NCI-H128 (cell line): Measurements from ENCODE around the gene TBC1D22A.

Experiments
- DNase-seq: peaks from one replicate; lab custom pipeline; 2025; ENCODE audit not compliant: unreplicated experiment; lab: John Stamatoyannopoulos, UW

The TBC1D22A gene

DNA sequence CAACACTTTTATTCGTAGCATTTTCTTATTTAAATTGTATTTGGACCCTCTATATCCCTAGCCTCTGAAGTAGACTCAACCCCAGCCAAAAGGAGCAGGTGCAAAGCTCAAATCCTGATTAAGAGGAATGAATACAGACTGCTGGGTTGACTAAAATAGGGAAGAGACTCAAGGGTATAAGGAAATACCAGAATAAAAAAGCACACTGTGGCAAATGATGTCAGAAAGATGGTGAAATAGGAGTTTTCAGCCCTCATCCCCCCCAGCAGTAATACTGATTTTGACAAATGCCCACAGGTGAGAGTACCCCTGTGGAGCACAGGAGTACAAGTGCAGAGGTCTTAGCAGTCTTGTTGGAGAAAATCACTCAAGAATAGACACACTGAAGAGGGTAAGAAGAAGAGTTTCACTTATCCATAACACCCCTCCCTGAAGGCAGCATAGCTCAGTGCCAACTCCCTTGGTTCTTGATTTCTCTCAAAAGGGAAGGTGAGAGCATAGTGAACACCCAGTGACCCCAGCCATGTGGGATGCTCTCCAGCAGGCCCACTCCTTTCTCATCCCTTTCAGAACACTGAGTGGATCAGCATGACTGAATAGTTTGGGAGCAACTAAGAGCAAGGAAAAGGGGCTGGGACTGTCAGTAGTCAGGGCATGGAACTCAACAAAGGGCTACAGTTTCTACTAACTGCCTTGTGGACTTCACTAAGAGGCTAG, 71.7 kb downstream of the TBC1D22A start:
- no peak for DNase-seq

DNA sequence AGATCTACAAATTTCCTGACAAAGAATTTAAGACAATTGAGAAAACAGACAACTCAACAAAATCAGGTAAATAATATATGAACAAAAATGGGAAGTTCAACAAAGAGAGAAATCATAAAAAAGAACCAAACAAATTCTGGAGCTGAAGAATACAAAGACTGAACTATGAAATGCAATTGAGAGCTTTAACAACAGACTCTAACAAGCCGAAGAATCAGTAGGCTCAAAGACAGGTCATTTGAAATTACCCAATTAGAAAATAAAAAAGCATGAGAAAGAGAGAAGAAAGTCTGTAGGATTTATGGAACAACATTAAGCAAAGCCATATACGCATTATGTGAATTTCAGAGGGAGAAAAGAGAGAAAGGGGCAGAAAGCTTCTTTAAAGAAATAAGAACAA, 72.8 kb downstream of the TBC1D22A start:
- no peak for DNase-seq

DNA sequence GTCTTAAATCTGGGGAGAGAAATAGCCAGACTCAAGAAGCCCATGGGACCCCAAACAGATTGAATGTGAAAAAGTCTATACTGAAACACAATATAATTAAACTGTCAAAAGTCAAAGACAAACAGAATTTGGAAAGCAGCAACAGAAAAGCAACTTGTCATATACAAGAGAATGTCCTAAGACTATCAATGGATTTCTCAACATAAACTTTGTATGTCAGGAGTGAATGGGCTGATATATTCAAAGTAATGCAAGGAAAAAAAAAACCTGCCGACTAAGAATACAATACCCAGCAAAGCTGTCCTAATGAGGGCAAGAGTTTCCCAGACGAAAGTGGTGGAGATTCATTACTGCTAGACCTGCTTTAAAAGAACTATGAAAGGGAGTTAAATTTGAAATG, 73.2 kb downstream of the TBC1D22A start:
- no peak for DNase-seq

DNA sequence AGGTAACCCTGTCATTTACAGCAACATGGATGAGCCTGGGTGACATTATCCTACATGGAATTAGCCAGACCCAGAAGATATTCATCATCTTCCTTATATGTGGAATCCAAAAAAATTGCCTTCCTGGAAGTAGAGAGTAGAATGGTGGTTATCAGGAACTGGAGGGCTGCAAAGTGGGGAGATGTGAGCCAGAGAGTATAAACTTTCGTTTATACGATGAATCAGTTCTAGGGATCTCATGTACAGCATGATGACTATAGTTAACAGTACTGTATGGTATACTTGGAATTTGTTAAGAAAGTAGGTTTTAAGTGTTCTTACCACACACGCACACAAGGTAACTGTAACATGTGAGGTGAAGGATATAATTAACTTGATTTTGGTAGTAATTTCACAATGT, 79.1 kb downstream of the TBC1D22A start:
- no peak for DNase-seq

DNA sequence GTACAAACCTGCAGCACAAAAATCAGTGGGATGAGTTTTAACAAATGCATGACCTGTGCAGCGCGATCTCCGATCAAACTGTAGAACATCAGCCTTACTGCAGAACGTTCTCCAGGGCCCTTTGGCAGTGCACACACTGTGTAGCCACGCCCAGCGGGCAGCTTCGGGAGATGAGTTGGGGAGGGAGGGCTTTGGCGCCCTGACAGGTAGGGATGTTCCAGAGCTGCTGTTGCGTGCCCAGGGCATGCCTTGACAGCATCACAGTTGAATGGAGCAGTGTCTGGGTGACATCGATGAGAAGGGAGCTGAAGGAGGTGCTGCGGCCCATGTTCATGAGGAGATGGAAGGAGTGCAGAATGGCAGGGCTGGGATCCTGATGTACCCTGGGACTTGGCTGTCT, 80.2 kb downstream of the TBC1D22A start:
- DNase-seq: no peak

DNA sequence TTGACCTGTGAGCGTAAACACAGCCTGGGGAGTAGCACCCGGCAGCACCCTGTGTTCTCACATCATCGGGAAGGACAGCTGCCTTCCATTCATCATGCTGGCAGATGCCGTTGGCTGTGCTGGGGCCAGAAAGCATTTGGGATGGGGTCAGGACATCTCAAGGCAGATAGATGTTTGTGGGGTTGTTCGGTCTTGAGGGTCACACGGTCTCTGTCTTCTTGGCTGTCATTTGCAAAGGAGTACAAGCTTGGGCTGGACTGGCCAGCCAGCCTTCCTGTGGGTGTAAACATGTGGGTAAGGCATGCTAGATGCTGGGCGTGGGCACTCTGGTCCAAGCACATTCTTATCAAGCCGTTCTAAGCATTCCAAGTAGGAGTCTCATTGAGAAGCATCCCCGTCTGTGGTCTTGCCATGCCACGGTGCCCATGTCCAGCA, 81.4 kb downstream of the TBC1D22A start:
- no peak for DNase-seq

DNA sequence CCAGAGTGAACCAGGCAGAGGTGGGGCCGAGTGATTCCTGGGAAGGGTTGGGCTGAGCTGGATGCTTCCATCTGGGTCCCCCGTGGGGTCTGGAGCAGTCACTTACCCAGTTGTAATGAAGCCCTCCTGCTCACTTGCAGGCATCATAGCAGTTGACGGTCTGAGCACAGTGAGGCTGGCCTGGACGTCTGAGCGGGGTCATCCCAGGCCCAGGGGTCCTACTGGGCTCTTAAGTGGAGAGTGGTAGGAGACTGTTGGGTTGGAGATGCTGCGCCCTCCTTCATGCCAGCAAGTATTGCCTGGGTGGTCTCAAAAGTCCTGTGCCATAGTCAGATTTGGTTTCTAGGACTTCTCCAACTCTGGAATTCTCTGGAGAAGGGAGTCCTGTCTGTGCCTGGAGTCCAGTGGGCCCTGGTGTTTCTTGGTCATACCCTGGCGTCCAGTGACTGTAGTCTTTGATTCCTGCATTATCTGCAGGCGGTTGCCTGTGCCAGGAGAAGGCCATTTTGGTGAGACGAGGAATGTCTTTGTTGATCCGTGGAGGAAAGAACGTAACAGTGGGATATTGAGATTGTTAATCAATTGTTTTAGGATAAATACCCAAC, 82.3 kb downstream of the TBC1D22A start:
- DNase-seq: no peak

DNA sequence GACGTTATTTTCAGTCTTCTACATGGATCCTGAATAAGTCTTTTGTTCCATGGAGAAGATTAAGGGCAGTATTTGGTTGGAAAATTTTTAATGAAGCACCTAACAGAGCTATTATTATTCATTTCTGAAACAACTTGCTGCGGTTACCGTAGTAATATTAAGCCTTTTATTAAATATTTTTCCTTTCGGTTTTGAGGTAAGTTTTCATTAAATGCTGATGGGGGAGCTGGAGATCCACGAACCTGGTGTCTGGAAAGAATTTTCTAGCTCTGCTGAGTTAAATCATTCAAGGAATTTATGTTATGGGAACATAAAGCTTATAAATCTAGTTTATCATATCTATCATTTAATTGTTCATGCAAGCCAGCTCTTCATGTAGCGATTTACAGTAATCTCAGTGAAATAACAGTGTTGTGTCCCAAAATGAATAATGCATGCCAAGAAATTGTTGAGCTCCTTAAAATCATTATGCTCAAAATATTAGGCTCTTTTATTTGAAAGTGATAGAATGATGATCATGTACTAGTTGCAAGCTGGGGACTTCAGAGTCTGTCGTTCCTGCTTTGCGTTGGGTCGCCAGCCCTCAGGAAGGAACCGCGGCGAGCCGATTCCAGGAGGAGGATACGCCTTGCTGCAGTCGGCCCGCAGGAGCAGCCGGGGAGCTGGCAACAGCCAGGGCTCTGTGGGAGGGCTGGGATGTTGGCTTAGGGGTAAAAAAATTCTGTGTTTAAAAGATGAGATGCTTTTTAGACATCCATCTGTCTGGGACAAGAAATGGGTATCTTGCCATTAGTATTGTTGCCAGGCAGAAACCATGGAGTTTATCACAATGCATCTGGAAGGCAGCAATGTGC, 83.1 kb downstream of the TBC1D22A start:
- DNase-seq: no peak

DNA sequence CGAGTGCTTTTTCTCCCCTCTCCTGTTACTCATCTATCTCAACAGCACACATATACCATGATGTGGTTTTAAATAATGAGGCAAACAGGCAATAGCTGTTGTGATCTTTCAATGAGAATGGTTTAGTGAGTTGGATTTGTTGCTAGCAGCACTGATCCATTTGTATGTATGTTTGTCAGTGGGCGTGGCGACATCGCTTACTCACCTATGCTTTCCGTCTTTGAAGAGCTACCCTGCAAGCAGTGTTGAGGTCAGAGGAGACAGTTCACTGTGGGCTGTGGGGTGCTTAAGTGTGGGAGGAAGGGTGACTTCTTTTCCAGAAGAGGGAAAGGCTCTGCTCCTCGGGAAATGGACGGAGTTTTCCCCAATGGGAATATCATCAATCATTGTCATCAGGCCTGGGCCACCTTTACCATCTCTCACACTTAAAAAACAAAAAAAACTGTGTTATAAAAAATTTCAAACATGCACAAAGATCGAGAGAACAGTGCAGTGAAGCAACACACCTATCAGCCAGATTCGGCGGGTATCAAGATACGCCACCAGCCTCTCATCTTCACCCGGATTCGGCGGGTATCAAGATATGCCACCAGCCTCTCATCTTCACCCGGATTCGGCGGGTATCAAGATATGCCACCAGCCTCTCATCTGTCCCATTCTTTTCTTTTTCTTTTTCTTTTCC, 83.8 kb downstream of the TBC1D22A start:
- DNase-seq: no peak

DNA sequence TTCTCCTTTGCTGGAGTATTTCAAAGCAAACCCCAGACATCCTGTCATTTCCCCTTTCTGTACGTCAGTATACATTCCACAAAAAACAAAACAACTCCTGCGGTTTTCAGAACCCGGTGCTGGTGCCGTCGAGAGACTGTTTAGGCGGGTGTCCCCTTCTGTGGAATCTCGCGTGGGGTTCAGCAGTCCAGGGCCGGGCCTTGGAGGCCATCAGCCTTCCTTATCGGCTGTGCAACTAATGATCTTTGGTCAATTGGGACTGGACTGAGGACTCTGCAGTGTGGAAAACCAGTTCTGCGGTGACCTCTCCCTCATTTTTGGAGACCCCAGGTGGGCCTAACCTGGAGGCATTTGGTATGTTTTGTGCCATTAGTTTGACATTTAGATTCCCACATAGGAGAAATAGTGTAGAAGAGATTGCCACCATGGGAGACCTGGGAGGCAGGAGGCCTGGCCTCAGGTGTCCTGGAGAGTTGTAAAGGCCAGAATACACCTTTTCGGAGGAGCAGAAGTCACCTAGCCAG, 84.4 kb downstream of the TBC1D22A start:
- DNase-seq: no peak

DNA sequence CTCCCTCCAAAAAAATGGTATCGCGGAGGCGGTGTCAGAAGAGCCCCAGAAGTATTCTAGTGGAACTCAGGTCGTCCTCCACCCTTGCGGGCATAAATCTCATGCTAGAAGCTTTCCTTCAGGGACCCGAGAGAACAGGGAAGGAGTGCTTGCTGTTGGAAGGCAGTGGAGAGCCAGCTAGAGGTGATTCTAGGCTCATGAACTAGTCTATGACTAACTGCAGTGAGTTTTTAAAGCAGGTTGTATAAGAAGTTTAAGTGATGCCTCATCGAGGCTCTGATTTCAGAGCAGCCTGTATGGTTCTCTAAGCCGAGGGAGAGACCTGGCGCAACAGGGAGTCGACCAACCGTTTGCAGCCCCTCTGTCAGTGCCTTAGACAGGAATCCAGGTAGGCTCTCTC, 85.7 kb downstream of the TBC1D22A start:
- no peak for DNase-seq

DNA sequence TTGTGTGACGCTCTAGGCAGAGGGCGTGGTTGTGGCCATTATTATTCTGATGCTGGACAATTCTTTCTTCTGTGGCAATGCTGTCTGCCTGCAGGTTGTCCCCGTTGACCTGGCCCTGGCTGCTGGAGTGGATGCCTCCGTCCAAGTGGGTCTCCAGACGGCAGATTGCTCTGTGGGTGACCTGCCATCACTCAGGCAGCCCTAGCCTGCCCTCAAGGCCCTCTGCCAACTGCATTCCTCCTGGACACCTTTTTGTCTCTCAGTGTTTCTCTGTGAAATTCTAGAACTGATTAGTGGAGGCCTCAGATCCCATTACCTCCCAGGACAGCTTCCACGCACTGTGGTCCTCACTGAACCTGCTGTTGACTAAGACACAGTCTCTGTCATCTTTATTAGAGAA, 86.7 kb downstream of the TBC1D22A start:
- DNase-seq: no peak

DNA sequence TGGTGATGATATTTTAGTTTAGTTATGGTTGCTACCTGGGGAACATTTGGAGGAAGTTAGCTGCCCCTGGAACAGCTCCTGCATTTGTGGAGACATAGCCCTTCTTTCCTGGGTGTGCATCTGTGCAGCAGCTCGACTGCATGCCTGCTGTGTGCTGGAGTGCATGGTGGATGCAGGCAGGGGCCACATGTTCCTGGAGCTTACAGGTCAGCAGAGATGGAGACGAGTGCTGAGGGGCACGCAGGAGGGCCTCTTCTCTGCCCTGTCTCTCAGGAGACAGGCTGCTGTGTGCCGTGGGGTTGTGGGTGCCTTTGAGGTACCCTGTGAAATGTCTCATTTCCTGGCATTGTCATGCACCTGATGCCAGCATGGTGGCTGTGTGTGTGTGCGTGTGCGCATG, 87.5 kb downstream of the TBC1D22A start:
- DNase-seq: no peak

DNA sequence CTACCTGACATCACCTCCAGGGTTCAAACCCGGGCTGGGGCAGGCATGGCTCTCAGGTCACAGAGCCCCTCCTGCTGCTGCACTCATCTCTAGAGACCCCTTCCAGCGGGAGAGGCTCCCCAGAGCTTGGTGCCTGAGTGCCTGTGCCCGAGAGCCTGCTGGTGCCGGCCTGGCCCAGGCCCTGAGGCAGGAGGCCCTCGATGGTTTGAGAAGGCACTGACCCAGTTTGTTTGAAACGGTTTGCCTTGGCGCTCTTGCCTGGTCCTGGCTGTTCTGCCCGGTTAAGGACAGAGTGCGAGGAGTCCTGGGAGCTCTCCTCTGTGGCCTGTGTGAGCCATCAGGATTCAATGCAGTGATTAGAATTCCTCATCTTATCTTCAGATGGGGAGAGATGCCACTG, 88.9 kb downstream of the TBC1D22A start:
- DNase-seq: no peak

DNA sequence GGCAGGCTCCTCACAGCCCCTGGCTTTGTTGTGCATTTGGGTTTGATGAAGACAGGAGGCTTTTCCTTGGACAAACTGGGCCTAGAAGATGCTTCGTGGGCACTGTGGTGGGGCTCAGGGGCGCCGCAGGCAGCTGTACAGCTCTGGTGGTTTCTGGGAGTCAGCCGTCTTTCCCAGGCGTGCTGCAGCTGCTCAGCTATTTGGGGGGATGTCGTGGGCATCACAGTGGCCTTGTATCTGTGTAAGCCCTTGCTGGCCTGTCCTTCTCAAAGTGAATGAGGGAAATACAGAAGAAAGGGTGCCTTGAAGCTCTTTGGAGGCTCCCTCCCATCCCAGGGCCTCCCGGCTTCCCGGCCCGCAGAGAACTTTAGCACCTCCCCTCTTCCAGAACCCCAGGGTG, 89.5 kb downstream of the TBC1D22A start:
- no peak for DNase-seq

DNA sequence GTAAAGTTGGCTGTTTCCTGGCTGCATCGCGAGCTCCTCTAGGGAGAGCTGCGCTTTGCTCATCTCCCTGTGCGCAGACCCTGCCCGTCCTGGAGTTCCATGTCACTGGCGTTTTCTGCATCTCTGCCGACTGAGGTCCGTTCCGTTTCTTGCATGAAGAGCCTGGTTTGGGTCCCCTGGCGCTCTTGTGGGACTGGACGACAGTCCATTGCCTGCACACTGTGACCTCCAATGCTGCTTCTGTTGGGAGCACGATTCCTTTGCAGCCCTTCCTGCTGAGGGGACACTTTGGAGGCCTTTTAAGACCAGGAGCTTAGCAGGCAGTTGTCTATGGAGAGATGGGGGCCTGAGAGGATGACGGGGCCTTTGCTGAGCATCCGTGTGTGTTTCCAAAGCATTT, 90.3 kb downstream of the TBC1D22A start:
- DNase-seq: no peak

DNA sequence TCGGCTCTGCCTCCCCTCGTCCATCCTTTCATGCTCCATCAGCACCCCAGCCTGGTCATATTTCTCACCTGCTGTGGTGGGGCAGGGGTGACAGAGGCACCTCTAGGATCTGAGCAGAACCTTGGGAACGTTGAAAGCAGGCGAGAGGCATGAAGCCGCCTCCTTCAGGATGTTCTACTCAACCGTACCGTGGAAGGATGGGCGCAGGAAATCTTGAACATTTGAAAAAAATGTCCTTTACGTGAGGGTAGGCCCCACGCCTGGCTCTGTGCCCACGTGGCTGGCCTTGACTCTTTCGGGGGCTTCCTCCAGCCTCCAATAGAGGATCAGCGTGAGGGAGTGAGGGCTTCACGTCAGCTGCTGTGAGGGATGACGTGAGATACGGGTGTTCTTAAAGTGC, 90.7 kb downstream of the TBC1D22A start:
- DNase-seq: no peak

DNA sequence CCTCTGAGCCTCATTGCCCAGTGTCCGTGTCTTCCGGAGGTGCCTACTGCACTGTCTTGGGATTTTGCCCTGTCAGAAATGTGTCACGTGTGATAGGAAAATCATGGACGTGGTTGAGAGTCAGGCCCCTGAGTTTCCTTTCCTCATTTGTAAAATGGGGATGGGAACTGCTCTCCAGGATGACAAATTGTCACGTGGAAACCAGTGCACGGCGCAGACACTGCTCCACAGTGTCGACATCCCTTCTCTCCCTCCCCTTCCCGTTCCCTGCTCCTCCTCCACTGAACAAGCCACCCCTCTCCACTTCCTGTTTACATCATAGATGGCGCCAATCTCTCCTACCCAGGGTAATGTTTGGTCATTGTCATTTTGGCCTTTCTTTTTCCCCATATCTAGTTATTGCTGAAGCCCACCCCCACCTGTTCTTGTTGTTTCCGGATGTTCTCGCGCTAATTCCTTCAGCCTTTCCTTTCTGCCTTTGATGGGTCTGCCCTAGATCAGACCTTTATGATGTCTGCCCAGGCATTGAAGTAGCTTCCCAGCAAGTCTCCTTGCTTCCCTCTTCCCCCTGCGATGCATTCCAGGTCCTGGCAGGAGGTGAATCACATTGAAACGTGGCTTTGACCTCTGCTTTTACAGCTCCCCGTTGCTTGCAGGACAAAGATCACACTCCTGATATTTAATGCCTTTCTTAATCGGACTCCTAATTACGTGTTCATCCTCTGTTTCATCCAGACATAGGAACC, 91.8 kb downstream of the TBC1D22A start:
- no peak for DNase-seq

DNA sequence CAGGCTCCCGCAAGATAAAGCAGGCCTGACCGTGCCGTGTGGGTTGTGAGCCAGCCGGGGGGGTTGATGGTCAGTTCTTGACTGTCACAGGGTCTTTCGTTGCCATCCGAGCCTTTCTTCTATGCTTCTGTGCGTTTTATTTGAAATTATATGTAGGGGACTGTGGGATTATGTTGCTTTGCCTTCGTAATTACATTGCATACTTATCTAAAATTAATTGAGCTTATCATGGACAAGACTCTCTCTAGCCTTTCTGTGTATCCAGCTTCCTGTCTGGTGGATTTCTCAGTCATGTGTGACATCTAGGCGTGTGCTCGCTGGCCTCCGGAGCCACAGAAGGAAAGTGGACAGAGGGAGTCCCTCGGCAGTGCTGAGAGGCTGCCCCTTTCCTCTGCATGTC, 93.2 kb downstream of the TBC1D22A start:
- no peak for DNase-seq

DNA sequence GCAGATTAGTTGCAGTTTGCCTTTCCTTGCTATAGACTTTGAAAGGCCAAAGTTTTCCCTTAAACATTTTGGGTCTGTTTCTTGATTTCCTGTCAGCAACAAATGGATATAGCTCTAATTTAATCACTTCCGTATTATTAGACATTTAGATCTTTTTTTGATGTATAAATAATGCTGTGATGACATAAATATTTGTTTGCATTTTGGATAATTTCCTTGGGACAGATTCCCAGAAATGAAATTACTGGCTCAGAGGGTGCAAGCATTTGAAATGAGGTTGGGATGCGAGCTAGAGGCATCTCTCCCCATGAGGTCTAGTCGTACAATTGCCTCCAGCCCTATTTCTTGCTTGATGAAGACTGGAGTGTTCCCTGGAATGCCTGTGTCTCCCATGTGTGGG, 94.2 kb downstream of the TBC1D22A start:
- no peak for DNase-seq
